Neural cell (in vitro differentiated cells): Measurements from ENCODE around the gene RAB4B. TPM values are rescaled to one million over a fixed set of nuclear protein-coding genes. Genes with fewer than 3 reads are reported as not detected.

Source experiments
- H2AFZ ChIP-seq: fragments of 200-600, 300-800 bp; sonication (generic), shearing (Covaris generic); 2 replicates; pipeline ENCODE4 v1.6.0; 2014; ENCODE audit warnings: low read depth, mild to moderate bottlenecking, antibody characterized with exemption, low read length, moderate library complexity
- H3F3A ChIP-seq: fragments of 200-600 bp; shearing (Covaris generic); 2 replicates; pipeline ENCODE4 v1.6.1; 2016; ENCODE audit warnings: mild to moderate bottlenecking, moderate library complexity, mixed read lengths, antibody characterized with exemption, low read length; ENCODE audit not compliant: insufficient read depth, poor library complexity, severe bottlenecking
- H3K27ac ChIP-seq: fragments of 200-600, 300-800 bp; sonication (generic), shearing (Covaris generic); 2 replicates; pipeline ENCODE4 v1.5.1; 2014; ENCODE audit warnings: mild to moderate bottlenecking, low read length, moderate library complexity
- H3K27me3 ChIP-seq: fragments of 300-800, 200-600 bp; sonication (generic), shearing (Covaris generic); 2 replicates; pipeline ENCODE4 v1.6.0; 2014; ENCODE audit warnings: mild to moderate bottlenecking, low read depth, low read length, moderate library complexity; ENCODE audit not compliant: insufficient read depth
- H3K36me3 ChIP-seq: fragments of 300-800, 200-600 bp; sonication (generic), shearing (Covaris generic); 2 replicates; pipeline ENCODE4 v1.5.1; 2014; ENCODE audit warnings: mild to moderate bottlenecking, antibody characterized with exemption, low read length, moderate library complexity; ENCODE audit not compliant: insufficient read depth
- H3K4me2 ChIP-seq: fragments of 300-800, 200-600 bp; sonication (generic), shearing (Covaris generic); 2 replicates; pipeline ENCODE4 v1.6.0; 2014; ENCODE audit warnings: mild to moderate bottlenecking, low read length
- H3K4me3 ChIP-seq: fragments of 300-800, 200-600 bp; sonication (generic), shearing (Covaris generic); 2 replicates; pipeline ENCODE4 v1.5.1; 2014; ENCODE audit warnings: mild to moderate bottlenecking, low read length, moderate library complexity
- H3K79me2 ChIP-seq: fragments of 200-600 bp; shearing (Covaris generic); replicated peaks from 2 replicates; pipeline ENCODE4 v1.6.0; 2014; ENCODE audit warnings: mild to moderate bottlenecking, low read length, moderate library complexity; ENCODE audit not compliant: insufficient read depth
- H3K9ac ChIP-seq: fragments of 300-800, 200-600 bp; sonication (generic), shearing (Covaris generic); 2 replicates; pipeline ENCODE4 v1.6.1; 2016; ENCODE audit warnings: mild to moderate bottlenecking, low read length, mixed read lengths
- H3K9me2 ChIP-seq: fragments of 200-600 bp; shearing (Covaris generic); 2 replicates; pipeline ENCODE4 v1.6.1; 2016; ENCODE audit warnings: mild to moderate bottlenecking, low read length, mixed read lengths; ENCODE audit not compliant: insufficient read depth
- H3K9me3 ChIP-seq: fragments of 200-600, 300-800 bp; sonication (generic), shearing (Covaris generic); 2 replicates; pipeline ENCODE4 v1.6.1; 2016; ENCODE audit warnings: mild to moderate bottlenecking, mixed run types, low read length, moderate library complexity, mixed read lengths
- H4K20me1 ChIP-seq: fragments of 200-600 bp; shearing (Covaris generic); 2 replicates; pipeline ENCODE4 v1.6.1; 2016; ENCODE audit warnings: mild to moderate bottlenecking, mixed run types; ENCODE audit not compliant: insufficient read depth
- EP300 ChIP-seq: fragments of 450-650 bp; conservative IDR thresholded peaks from 2 replicates; pipeline ENCODE4 v1.6.1; 2014; ENCODE audit warnings: antibody characterized with exemption, mild to moderate bottlenecking, moderate library complexity; ENCODE audit not compliant: poor library complexity, severe bottlenecking
- EZH2 ChIP-seq: fragments of 200-600, 300-800 bp; shearing (Covaris generic), sonication (generic); IDR thresholded peaks from 2 replicates; pipeline ENCODE4 v1.6.1; 2014; ENCODE audit warnings: antibody characterized with exemption, low read length, borderline replicate concordance, mild to moderate bottlenecking; ENCODE audit not compliant: insufficient read depth, poor library complexity, severe bottlenecking
- MXI1 ChIP-seq: fragments of 450-650 bp; conservative IDR thresholded peaks from 2 replicates; pipeline ENCODE4 v1.6.1; 2014; ENCODE audit warnings: antibody characterized with exemption, mild to moderate bottlenecking; ENCODE audit not compliant: poor library complexity, severe bottlenecking
- POLR2AphosphoS5 ChIP-seq: IDR thresholded peaks from 2 replicates; pipeline ENCODE4 v1.6.1; 2012
- RAD21 ChIP-seq: fragments of 450-650 bp; conservative IDR thresholded peaks from 2 replicates; pipeline ENCODE4 v1.6.1; 2014; ENCODE audit warnings: antibody characterized with exemption, mild to moderate bottlenecking, moderate library complexity
- SMC3 ChIP-seq: fragments of 450-650 bp; conservative IDR thresholded peaks from 2 replicates; pipeline ENCODE4 v1.6.1; 2014; ENCODE audit warnings: antibody characterized with exemption, mild to moderate bottlenecking, moderate library complexity; ENCODE audit not compliant: poor library complexity
- TAF1 ChIP-seq: IDR thresholded peaks from 2 replicates; pipeline ENCODE4 v1.6.1; 2012; ENCODE audit warnings: low read depth
- polyA plus RNA-seq: library from polyadenylated mRNA; depleted of rRNA; stranded (reverse); fragments of >200 nt; gene quantifications from 2 replicates; pipeline ENCODE4 v1.2.3, GENCODE V29; 2014
- TF ChIP-seq, protein P1 (sequence below): IDR thresholded peaks from 2 replicates; pipeline ENCODE4 v1.6.1; 2012; ENCODE audit warnings: borderline replicate concordance
- TF ChIP-seq, protein P2 (sequence below): fragments of 450-650 bp; IDR thresholded peaks from 2 replicates; pipeline ENCODE4 v1.5.1; 2014; ENCODE audit warnings: antibody characterized with exemption, mild to moderate bottlenecking, moderate library complexity; ENCODE audit not compliant: poor library complexity, severe bottlenecking

RAB4B gene
- polyA plus RNA-seq, 1 donor from 2014 or later: 66.0 TPM

DNA sequence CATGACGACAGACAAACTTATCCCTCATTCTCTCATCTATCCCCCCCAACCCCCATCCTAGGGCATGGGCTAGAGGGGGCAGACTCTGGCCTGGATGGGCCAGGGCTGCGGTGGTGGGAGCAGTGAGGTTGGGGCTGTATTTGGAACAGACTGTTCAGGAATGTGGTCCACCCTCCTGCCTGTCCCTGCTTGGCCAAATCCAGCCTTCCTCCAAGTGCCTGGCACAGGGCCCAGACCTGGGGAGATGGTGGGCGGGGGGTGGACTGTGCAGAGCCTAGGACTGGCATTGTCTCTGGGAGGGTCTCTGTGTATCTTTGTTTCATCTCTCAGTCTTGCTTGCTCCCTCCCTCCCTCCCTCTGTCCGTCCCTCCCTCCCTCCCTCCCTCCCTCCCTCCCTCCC lies 35.1 kb downstream of the RAB4B start:
- no peaks in the 10 kb centered on the region for H3K36me3 ChIP-seq
- no peaks in the 10 kb centered on the region for H3F3A ChIP-seq
- H3K27ac ChIP-seq: no peak overlapping the region
- no peaks in the 10 kb centered on the region for H3K9me3 ChIP-seq
- no peak overlapping the region for H2AFZ ChIP-seq
- H3K4me2 ChIP-seq: no peak overlapping the region
- H3K79me2 ChIP-seq: no peaks in the 10 kb centered on the region
- H3K4me3 ChIP-seq: no peak overlapping the region
- H3K27me3 ChIP-seq: no peaks in the 10 kb centered on the region
- no peak overlapping the region for H3K9ac ChIP-seq
- no peaks in the 10 kb centered on the region for H4K20me1 ChIP-seq
- no peaks in the 10 kb centered on the region for H3K9me2 ChIP-seq
- no peak for TF ChIP-seq MXI1
- no peak for TF ChIP-seq SMC3
- TF ChIP-seq TAF1: no peak
- no peak for TF ChIP-seq EZH2
- TF ChIP-seq, protein P1, sequence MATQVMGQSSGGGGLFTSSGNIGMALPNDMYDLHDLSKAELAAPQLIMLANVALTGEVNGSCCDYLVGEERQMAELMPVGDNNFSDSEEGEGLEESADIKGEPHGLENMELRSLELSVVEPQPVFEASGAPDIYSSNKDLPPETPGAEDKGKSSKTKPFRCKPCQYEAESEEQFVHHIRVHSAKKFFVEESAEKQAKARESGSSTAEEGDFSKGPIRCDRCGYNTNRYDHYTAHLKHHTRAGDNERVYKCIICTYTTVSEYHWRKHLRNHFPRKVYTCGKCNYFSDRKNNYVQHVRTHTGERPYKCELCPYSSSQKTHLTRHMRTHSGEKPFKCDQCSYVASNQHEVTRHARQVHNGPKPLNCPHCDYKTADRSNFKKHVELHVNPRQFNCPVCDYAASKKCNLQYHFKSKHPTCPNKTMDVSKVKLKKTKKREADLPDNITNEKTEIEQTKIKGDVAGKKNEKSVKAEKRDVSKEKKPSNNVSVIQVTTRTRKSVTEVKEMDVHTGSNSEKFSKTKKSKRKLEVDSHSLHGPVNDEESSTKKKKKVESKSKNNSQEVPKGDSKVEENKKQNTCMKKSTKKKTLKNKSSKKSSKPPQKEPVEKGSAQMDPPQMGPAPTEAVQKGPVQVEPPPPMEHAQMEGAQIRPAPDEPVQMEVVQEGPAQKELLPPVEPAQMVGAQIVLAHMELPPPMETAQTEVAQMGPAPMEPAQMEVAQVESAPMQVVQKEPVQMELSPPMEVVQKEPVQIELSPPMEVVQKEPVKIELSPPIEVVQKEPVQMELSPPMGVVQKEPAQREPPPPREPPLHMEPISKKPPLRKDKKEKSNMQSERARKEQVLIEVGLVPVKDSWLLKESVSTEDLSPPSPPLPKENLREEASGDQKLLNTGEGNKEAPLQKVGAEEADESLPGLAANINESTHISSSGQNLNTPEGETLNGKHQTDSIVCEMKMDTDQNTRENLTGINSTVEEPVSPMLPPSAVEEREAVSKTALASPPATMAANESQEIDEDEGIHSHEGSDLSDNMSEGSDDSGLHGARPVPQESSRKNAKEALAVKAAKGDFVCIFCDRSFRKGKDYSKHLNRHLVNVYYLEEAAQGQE: no peak
- TF ChIP-seq RAD21: no peak
- no peak for TF ChIP-seq EP300
- TF ChIP-seq, protein P2, sequence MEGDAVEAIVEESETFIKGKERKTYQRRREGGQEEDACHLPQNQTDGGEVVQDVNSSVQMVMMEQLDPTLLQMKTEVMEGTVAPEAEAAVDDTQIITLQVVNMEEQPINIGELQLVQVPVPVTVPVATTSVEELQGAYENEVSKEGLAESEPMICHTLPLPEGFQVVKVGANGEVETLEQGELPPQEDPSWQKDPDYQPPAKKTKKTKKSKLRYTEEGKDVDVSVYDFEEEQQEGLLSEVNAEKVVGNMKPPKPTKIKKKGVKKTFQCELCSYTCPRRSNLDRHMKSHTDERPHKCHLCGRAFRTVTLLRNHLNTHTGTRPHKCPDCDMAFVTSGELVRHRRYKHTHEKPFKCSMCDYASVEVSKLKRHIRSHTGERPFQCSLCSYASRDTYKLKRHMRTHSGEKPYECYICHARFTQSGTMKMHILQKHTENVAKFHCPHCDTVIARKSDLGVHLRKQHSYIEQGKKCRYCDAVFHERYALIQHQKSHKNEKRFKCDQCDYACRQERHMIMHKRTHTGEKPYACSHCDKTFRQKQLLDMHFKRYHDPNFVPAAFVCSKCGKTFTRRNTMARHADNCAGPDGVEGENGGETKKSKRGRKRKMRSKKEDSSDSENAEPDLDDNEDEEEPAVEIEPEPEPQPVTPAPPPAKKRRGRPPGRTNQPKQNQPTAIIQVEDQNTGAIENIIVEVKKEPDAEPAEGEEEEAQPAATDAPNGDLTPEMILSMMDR: no peak
- no peak for TF ChIP-seq POLR2AphosphoS5

DNA sequence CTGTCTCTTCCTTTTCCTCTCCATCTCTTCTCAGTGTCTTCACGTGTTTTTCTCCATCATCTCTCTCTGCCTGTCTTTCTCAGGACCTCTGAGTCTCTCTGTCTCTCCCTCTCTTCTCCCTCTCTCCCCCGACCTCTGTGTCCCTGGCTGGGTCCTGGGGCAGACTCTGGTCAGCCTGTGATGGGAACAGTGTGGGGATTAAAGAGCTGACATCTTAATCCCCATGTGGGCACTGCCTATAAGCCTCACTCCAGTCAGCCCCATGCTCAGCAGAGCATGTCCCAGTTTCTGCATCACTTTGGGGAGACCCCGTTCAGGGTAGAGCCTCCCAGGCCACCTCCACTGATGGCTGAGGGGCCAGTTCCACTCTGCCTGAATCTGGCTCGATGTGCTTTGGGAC lies 37.2 kb downstream of the RAB4B start:
- Histone ChIP-seq H3K9me3 (no peaks in the 10 kb centered on the region), H3K79me2 (no peaks in the 10 kb centered on the region), H3K27me3 (no peaks in the 10 kb centered on the region), H3F3A (no peaks in the 10 kb centered on the region), H3K9me2 (no peaks in the 10 kb centered on the region), H3K36me3 (no peaks in the 10 kb centered on the region), H3K9ac (no peak overlapping the region), H4K20me1 (no peaks in the 10 kb centered on the region), H3K4me2 (no peak overlapping the region), H2AFZ (no peak overlapping the region), H3K4me3 (no peak overlapping the region), H3K27ac (no peak overlapping the region)
- TF ChIP-seq POLR2AphosphoS5 (no peak), RAD21 (no peak), TAF1 (no peak)
- TF ChIP-seq, protein P1: no peak
